B cell (primary cell): ENCODE data around the gene THY1. TPM values are rescaled to one million over a fixed set of nuclear protein-coding genes. Genes with fewer than 3 reads are reported as not detected.

Experiments used
- ATAC-seq: fragments of 200-7000 bp; cut with Tn5 transposase; one replicate; pipeline ENCODE4 v1.10.0; 2021; ENCODE audit warnings: low read depth, mild to moderate bottlenecking, moderate number of reproducible peaks, moderate library complexity
- CTCF ChIA-PET: fragments of 350-600 bp; sonication (Branson Sonifier 250); formaldehyde crosslinking; loops from one replicate; lab custom pipeline; 2021; ENCODE audit warnings: antibody characterized with exemption, inconsistent platforms; lab: Charles Lee
- POLR2A ChIA-PET: fragments of 350-600 bp; sonication (Branson Sonifier 250); formaldehyde crosslinking; loops from one replicate; lab custom pipeline; 2021; ENCODE audit warnings: antibody characterized with exemption; lab: Charles Lee
- DNase-seq: peaks from one replicate; pipeline ENCODE4 v3.0.0; 2013
- H2AFZ ChIP-seq: 2 replicates; pipeline ENCODE4 v1.6.1; 2012; ENCODE audit warnings: mild to moderate bottlenecking, low read depth, low read length; ENCODE audit not compliant: insufficient read depth, poor library complexity, severe bottlenecking
- H3K27ac ChIP-seq, 2 donors: 1 replicate in 1 of 2; 2 replicates in 1 of 2; pipeline ENCODE4 v1.5.1; 2012 to 2013; ENCODE audit warnings: low read length in 2 of 2, mild to moderate bottlenecking in 2 of 2, moderate library complexity in 1 of 2
- H3K27me3 ChIP-seq, 4 experiments: fragments of 200-600 bp in 1 of 4; sonication (generic) in 1 of 4; replicated peaks in 1 of 4; 1 replicate in 2 of 4; 2 replicates in 2 of 4; pipeline versions ENCODE4 v1.6.1 to v1.7.0; 2013 to 2016; ENCODE audit warnings: low read length in 3 of 4, mild to moderate bottlenecking in 2 of 4, mixed read lengths in 1 of 4, moderate library complexity in 1 of 4; ENCODE audit not compliant: insufficient read depth in 4 of 4, control insufficient read depth in 3 of 4; ENCODE audit errors: control extremely low read depth in 1 of 4
- H3K36me3 ChIP-seq, 2 experiments: replicated peaks in 1 of 2; 1 replicate in 1 of 2; 2 replicates in 1 of 2; pipeline versions ENCODE4 v1.6.1 to v1.7.1; 2013; ENCODE audit warnings: low read length in 1 of 2; ENCODE audit not compliant: insufficient read depth in 2 of 2, control insufficient read depth in 1 of 2; ENCODE audit errors: control extremely low read depth in 1 of 2, extremely low read depth in 1 of 2
- H3K4me1 ChIP-seq, 2 donors: fragments of 200-600 bp in 1 of 2; sonication (generic) in 1 of 2; 1 replicate in 1 of 2; 2 replicates in 1 of 2; pipeline versions ENCODE4 v1.5.1 to v1.6.1; 2013 to 2017; ENCODE audit warnings: low read length in 2 of 2; ENCODE audit not compliant: control insufficient read depth in 2 of 2, insufficient read depth in 2 of 2
- H3K4me2 ChIP-seq: replicated peaks from 2 replicates; pipeline ENCODE3; 2012; ENCODE audit warnings: mild to moderate bottlenecking, low read depth, low read length; ENCODE audit not compliant: poor library complexity, severe bottlenecking
- H3K4me3 ChIP-seq, 5 experiments: fragments of 200-600 bp in 1 of 5; sonication (generic) in 1 of 5; 1 replicate in 3 of 5; 2 replicates in 2 of 5; pipeline versions ENCODE4 v1.5.1 to v1.7.0; 2011 to 2016; ENCODE audit warnings: low read length in 4 of 5, mild to moderate bottlenecking in 4 of 5, low read depth in 2 of 5, control low read depth in 1 of 5, moderate library complexity in 1 of 5; ENCODE audit not compliant: insufficient read depth in 1 of 5; ENCODE audit errors: control extremely low read depth in 1 of 5, extremely low read depth in 1 of 5
- H3K79me2 ChIP-seq: fragments of 200-600 bp; sonication (generic); one replicate; pipeline ENCODE4 v1.6.0; 2016; ENCODE audit warnings: low read length; ENCODE audit not compliant: control insufficient read depth, insufficient read depth
- H3K9ac ChIP-seq: fragments of 200-600 bp; sonication (generic); 2 replicates; pipeline ENCODE4 v1.6.1; 2017; ENCODE audit warnings: mild to moderate bottlenecking, low read length, moderate library complexity
- H3K9me3 ChIP-seq, 3 donors: one replicate each; pipeline versions ENCODE4 v1.6.1 to v1.7.1; 2013; ENCODE audit warnings: low read length in 2 of 3; ENCODE audit not compliant: control insufficient read depth in 2 of 3, insufficient read depth in 1 of 3; ENCODE audit errors: control extremely low read depth in 1 of 3
- H4K20me1 ChIP-seq: 2 replicates; pipeline ENCODE4 v1.6.0; 2012; ENCODE audit warnings: mild to moderate bottlenecking, low read length; ENCODE audit not compliant: insufficient read depth, control insufficient read depth, poor library complexity, severe bottlenecking
- H3K27ac Mint-ChIP-seq: one replicate; pipeline ENCODE4 v1.8.0; 2021; ENCODE audit warnings: mixed read lengths
- H3K27me3 Mint-ChIP-seq: one replicate; pipeline ENCODE4 v1.8.0; 2021; ENCODE audit warnings: mixed read lengths
- H3K4me1 Mint-ChIP-seq: one replicate; pipeline ENCODE4 v1.8.0; 2021; ENCODE audit warnings: mixed read lengths
- H3K4me3 Mint-ChIP-seq: one replicate; pipeline ENCODE4 v1.8.0; 2021; ENCODE audit warnings: mixed read lengths
- H3K9me3 Mint-ChIP-seq: one replicate; pipeline ENCODE4 v1.8.0; 2022; ENCODE audit warnings: mixed read lengths; ENCODE audit not compliant: insufficient read depth
- EZH2 ChIP-seq: IDR thresholded peaks from 2 replicates; pipeline ENCODE4 v1.6.1; 2012; ENCODE audit warnings: borderline replicate concordance, low read depth, mild to moderate bottlenecking, moderate library complexity, low read length; ENCODE audit not compliant: insufficient read depth, poor library complexity, severe bottlenecking
- WGBS: methylation state at CpG from one replicate; pipeline ENCODE4 v1.1.5; 2013; ENCODE audit warnings: missing lambda C conversion rate; ENCODE audit not compliant: insufficient coverage; 5-methylcytosine and 5-hydroxymethylcytosine counted together
- intact Hi-C: fragments of 100-400 bp; cut with micrococcal nuclease; formaldehyde crosslinking; loops from one replicate; pipeline ENCODE4 v1.10.0; 2022
- polyA plus RNA-seq: library from polyadenylated mRNA; depleted of rRNA; stranded (reverse); fragments of >200 nt; gene quantifications from 2 replicates; pipeline ENCODE4 v1.2.3, GENCODE V29; 2012
- total RNA-seq, 2 donors: library from RNA; stranded (reverse); fragments of 120-200 nt in 1 of 2; gene quantifications; 1 replicate in 1 of 2; 2 replicates in 1 of 2; pipeline versions ENCODE4 v1.2.3 to v1.2.4, GENCODE V29; 2013 to 2022
- TF ChIP-seq, protein P1 (sequence below): fragments of 200-600 bp; IDR thresholded peaks from one replicate; pipeline ENCODE4 v1.8.0; 2022; ENCODE audit warnings: antibody characterized with exemption, mild to moderate bottlenecking

The THY1 gene
- total and polyA plus RNA-seq, 2 donors (not counting 1 experiment from before 2014, with no cell fraction given), result not detected

DNA sequence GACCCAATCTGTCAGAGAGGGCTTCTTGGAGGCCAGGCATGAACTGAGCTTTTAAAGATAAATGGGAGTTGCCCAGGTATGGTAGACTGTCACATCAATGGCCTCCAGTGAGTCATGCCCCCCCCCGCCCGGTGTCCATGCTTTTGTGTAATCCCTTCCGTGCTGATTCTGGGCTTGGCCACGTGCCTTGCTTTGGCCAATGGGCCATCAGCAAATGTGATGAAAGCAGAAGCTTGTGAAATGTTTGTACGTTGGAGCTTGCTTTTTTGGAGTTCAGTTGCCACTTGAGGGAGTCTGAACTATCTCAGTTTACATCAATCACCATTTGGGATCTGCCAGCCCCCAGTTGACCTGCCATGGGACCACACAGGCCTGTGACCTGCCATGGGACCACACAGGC lies 4.3 kb upstream of the THY1 start:
- no peak overlapping the region for H3K27ac ChIP-seq
- no peak for TF ChIP-seq EZH2
- TF ChIP-seq, protein P1, sequence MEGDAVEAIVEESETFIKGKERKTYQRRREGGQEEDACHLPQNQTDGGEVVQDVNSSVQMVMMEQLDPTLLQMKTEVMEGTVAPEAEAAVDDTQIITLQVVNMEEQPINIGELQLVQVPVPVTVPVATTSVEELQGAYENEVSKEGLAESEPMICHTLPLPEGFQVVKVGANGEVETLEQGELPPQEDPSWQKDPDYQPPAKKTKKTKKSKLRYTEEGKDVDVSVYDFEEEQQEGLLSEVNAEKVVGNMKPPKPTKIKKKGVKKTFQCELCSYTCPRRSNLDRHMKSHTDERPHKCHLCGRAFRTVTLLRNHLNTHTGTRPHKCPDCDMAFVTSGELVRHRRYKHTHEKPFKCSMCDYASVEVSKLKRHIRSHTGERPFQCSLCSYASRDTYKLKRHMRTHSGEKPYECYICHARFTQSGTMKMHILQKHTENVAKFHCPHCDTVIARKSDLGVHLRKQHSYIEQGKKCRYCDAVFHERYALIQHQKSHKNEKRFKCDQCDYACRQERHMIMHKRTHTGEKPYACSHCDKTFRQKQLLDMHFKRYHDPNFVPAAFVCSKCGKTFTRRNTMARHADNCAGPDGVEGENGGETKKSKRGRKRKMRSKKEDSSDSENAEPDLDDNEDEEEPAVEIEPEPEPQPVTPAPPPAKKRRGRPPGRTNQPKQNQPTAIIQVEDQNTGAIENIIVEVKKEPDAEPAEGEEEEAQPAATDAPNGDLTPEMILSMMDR, result no peak
- H2AFZ ChIP-seq, result no peak overlapping the region
- ATAC-seq (no peak), DNase-seq (no peak)
- peaks cover 0 to 26% (median 11%) of the 10 kb centered on the region in 4 experiments for H3K27me3 ChIP-seq
- Mint-ChIP-seq H3K4me3 (no peak overlapping the region), H3K27me3 (peaks cover 71% of the 10 kb centered on the region), H3K27ac (no peak overlapping the region), H3K9me3 (no peaks in the 10 kb centered on the region), H3K4me1 (peaks cover 7% of the 10 kb centered on the region)
- H3K79me2 ChIP-seq, result no peaks in the 10 kb centered on the region
- H3K4me1 ChIP-seq, result peaks cover 8 to 10% of the 10 kb centered on the region in 2 donors
- peaks cover 0 to 13% (median 0%) of the 10 kb centered on the region in 3 donors for H3K9me3 ChIP-seq
- WGBS, result 95% methylated on average over 3 of the region's 5 CpGs
- intact Hi-C loops, result no loop called here
- no peak overlapping the region for H3K4me3 ChIP-seq
- no peaks in the 10 kb centered on the region for H3K36me3 ChIP-seq
- ChIA-PET CTCF (no interaction called here), POLR2A (no interaction called here)
- no peak overlapping the region for H3K9ac ChIP-seq
- no peaks in the 10 kb centered on the region for H4K20me1 ChIP-seq
- H3K4me2 ChIP-seq, result no peak overlapping the region

DNA sequence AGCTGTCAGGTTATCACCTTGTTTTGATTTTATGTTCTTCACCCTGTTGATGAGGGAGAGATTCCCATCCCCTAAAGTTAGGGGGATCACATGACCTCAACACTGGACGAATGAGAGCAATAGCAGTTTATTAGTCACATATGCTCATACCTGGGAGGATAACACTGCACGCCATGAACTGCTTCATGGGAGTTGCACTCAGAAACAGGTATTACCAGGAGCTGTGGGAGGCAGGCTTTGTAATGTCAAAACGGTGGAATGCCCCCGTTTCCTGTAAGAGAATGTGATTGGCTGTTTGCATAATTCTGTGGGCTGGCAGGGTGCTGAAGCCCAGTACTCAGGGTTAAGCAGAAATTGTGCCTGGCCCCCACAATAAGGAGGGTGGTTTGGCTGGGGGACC lies 3.2 kb upstream of the THY1 start:
- TF ChIP-seq EZH2, result no peak
- TF ChIP-seq, protein P1, result no peak
- intact Hi-C loops, result no loop called here
- Mint-ChIP-seq H3K27me3 (peaks cover 71% of the 10 kb centered on the region), H3K4me1 (peaks cover 16% of the 10 kb centered on the region), H3K9me3 (no peaks in the 10 kb centered on the region), H3K4me3 (no peak overlapping the region), H3K27ac (no peak overlapping the region)
- H3K4me2 ChIP-seq, result no peak overlapping the region
- ChIA-PET POLR2A (no interaction called here), CTCF (interaction anchor here (0.7 kb wide), 1 partner anchor 21 kb away, joined by 4 read pairs; no protein-coding TSS in a partner anchor)
- 79% methylated on average over 4 of the region's 4 CpGs for WGBS
- ATAC-seq, result no peak
- no peak overlapping the region for H3K4me3 ChIP-seq
- peaks cover 0 to 33% (median 19%) of the 10 kb centered on the region in 4 experiments for H3K27me3 ChIP-seq
- H3K9ac ChIP-seq, result no peak overlapping the region
- peaks cover 0 to 13% (median 0%) of the 10 kb centered on the region in 3 donors for H3K9me3 ChIP-seq
- no peak overlapping the region for H2AFZ ChIP-seq
- H3K27ac ChIP-seq, result no peak overlapping the region
- no peaks in the 10 kb centered on the region for H3K79me2 ChIP-seq
- peaks cover 17 to 18% of the 10 kb centered on the region in 2 donors for H3K4me1 ChIP-seq
- H4K20me1 ChIP-seq, result no peaks in the 10 kb centered on the region
- no peak for DNase-seq
- no peaks in the 10 kb centered on the region for H3K36me3 ChIP-seq
